Sciatic nerve (tissue), 2 donors: Measurements from ENCODE around the gene NPAS3. TPM values are rescaled to one million over a fixed set of nuclear protein-coding genes. Genes with fewer than 3 reads are reported as not detected.
A peak's percentile ranks its signal among the peaks of the same experiment; 100 is the strongest.

Experiments used
- ATAC-seq: fragments of 200-7000 bp; cut with Tn5 transposase; one replicate; pipeline ENCODE4 v1.9.1; 2020; ENCODE audit warnings: mild to moderate bottlenecking, moderate library complexity
- DNase-seq: peaks from one replicate; pipeline ENCODE4 v3.0.0-alpha.2; 2020; ENCODE audit warnings: low spot score
- intact Hi-C: fragments of 100-400 bp; cut with DNase I; formaldehyde crosslinking; loops from one replicate; pipeline ENCODE4 v1.14.2; 2022
- total RNA-seq: library from RNA; stranded (reverse); fragmentation: NEBNext Ultra II Directional; extraction: Animal tissue kit (Norgen Biotek cat#: 25700); gene quantifications from one replicate; pipeline ENCODE4 v1.2.1, GENCODE V29; 2021
- donor health status: DM: no; HTN: no; CAD: no.
- donor health status: DM: no; HTN: no; CAD: no.

Gene NPAS3
- total RNA-seq, 1 donor from 2014 or later: 14.6 TPM

DNA sequence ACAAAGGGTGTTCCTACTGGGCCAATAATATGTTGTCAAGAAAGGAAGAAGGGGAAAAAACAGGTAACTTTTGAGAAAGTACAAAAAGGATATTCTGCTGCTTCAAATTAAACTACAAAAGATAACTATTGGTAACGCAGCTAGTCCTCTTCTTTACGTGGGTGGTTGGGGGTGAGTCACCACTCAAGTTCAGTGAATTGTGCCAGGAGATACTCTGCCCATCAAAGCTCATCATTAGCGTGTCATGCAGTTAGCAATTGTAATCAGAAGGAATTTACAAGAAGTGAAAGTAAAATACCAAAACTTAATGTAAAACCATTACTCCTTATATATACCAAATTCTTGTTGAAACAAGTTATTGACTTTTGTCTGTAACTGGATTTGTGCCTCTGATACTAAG, 342.0 kb downstream of the NPAS3 start:
- intact Hi-C loops: no loop called here
- ATAC-seq (no peak), DNase-seq (no peak)

DNA sequence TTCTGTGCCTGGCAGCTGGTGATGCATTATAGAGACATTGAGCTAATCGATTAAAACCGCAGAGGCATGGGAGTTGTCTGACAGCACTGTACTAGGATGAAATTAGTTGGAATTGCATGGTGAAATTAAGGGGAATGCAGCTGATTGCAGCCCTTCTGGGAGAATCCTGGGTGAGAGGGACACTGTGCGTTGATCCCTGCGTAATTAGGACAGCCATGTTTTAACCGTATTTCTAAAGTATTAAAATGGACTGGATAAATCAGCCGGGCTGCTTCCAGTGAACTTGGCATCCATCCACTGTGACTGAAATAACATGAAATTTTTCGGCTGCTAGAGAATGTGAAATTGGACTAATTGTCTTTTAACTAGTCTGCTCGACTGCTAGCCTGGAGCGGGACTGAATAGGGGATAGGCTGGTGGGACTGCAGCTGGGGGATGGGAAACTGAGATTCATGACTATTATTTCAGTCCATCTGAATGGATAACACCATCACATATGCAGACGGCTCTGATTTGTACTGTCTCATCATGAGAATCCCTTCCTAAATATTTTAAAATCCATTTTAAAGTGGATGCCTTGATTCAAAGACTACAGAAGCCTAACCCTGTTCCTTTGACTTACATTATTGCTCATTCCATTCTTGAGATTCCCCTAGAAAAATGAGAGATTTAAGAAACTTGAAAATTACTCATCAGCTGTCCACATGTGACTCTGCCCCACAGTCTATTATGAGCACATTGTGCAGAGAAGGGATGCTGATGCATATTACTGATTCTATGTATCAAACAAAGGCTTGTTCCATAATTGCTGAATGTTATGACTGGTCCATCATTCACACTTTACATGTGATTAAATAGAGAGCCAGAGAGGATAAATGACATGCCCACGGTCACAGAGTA, 343.9 kb downstream of the NPAS3 start:
- intact Hi-C loops: no loop called here
- no peak for ATAC-seq
- DNase-seq: no peak

DNA sequence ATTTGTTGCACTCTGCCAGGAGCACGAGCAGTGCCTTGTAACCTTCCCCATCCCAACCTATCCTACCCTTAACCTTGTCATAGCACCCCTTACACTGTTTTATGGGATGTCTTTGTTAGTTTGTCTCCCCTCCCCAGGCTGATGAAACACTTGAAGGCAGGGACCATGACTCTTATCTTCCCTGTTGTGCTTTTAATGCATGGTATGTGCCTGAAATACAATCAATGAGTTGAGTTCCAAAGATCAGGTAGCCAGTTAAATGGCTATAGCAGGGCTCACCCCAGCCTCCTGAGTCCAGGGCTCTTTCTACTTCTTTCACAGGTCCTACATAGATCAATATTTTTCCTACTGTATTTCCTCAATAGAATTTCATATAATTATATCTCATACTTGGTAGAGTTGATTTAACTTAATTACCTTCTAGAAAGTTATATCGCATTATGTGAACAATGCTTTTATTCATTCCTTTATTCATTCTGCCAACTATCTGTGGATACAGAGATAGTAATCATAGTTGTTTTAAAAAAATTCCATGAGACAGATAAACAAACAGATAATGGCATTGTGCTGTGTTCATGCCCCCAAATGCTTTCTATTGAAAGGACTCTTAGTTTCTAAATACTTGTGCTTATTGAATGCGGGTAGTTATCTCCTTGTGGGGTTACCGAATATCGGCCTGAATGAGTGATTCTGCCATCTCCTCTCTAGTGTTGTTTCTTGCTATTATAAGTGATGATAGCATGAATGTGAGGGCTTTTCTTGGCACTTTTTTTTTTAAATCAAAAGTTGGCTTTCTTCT, 347.4 kb downstream of the NPAS3 start:
- ATAC-seq (no peak), DNase-seq (no peak)
- intact Hi-C loops: no loop called here

DNA sequence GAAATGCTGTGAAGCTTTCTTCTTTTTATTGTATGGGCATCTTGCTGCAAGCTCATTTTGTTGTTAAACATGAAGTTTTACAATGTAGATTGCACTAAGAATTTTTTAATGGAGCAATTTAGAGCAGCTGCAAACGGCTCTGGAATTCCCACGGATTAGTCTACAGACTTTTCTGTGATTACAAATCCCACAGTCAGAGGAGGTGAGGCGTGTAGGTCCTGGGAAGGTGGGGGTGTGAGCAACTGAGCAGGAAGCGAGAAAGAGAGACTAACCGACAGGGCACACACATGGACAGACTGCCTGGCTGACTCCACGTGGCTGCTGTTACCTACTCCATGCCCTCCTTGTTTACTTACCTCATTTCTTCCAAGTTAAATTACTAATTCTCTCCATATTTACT, 348.5 kb downstream of the NPAS3 start:
- no peak for ATAC-seq
- DNase-seq: no peak
- intact Hi-C loops: no loop called here

DNA sequence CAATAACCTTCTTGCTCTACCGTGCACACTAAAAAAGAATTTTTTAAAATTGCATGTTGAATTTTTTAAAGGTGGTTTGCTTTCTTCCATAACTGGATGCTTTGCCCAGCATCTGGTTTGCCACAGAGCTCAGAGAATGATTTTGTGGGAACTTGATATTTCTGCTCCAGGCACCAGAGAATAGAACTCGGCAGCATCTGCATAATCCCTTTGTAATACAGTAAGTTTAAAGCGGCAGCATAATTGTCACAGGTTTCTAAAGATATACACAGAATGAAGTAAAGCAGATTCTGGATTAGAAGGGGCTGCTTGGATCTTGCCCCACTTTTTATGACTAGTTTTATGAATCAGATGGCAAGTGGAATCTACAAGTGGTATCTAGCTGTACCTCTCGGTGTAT, 352.0 kb downstream of the NPAS3 start:
- ATAC-seq: no peak
- DNase-seq: no peak
- intact Hi-C loops: no loop called here

DNA sequence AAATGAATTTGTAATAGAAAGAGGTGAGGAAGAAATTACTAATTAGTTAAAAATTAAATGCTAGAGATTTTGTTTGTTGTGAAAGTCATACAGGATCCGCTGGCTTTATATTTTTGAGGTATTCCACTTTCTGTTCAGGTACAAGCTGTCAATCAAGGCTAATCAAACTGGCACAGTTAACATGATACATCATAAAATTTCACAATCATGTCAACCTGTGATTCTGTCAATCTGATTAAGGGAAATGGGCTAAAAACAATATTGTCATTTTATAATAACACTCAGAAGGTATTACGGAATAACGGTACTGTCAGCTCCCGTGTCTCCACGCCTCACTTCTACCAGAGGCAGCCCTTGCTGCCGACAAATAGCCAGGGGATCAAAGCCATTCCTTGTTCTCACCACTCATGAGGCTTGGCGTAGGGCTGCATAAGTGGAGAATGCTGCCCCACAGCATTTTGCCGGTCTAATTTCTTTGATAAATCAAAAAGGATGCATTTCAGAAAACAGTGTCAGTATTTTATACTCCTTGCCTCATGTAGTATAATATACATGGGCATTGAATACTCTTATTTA, 352.9 kb downstream of the NPAS3 start:
- intact Hi-C loops: no loop called here
- DNase-seq (no peak), ATAC-seq (no peak)

DNA sequence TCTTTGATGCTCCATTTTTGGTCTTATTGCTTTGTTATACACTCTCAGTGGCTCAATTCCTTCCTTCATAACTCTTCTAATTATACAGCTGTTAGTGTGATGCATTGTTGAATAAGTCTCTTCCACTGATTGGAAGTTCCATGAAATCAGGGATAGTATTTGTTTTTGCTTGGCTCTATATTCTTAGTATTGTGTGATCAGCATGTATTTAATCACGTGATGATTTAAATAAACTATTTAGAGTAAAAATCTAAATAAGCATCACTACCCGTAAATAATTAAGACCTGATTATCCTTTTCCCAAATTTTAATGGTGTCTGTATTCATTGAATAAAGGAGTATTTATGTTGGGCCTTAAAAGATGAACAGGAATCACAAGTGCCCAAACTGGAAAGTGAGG, 355.7 kb downstream of the NPAS3 start:
- DNase-seq (no peak), ATAC-seq (no peak)

DNA sequence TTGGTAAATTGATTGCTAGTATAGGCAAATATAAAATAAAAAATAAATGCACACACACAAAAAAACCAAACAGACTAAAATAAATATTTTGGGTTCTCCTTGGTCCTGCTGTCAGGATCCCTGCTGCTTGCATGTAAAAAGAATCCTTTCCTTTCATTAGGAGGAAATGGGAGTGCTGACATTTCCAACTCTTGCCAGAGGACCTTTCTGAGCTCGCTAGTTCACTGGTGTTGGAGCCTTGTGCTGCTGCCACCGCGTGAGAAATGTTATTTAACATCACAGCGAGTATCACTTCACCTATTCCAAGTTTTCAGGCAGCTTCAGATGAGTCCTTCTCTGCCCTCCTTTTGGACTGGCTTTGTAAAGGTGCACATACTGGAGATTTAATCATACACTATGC, 358.9 kb downstream of the NPAS3 start:
- DNase-seq (no peak), ATAC-seq (no peak)
- intact Hi-C loops: no loop called here

More for the DNA sequence above, 355.7 kb downstream of the NPAS3 start:
- intact Hi-C loops: no loop called here

DNA sequence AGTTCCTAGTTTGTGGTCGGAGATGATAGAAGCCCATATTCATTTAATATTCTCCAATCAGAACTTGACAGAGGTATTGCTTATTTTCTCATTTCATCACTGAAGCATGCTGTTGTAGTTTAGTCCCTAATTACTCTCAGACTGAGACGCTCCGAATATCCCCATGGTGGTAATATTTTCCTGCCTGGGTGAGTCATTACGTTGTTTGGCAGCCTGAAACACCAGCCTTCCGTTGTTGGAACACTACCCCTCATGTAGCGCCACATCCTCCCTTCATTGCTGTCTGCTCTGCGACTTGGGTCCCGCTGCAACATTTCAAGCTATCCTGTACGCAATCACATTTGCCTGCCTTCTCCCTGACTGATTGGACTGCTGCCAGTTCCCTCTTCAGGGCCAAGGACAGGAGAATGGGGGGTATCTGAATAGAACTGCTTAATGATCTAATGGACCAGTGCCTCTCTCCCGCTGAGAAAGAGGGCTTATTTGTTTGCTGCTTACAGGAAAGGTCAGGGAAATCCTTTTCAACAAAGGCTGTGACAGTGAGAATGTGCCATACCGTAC, 369.1 kb downstream of the NPAS3 start:
- DNase-seq (peak; percentile 59), ATAC-seq (peak; percentile 92)
- intact Hi-C loops: no loop called here

DNA sequence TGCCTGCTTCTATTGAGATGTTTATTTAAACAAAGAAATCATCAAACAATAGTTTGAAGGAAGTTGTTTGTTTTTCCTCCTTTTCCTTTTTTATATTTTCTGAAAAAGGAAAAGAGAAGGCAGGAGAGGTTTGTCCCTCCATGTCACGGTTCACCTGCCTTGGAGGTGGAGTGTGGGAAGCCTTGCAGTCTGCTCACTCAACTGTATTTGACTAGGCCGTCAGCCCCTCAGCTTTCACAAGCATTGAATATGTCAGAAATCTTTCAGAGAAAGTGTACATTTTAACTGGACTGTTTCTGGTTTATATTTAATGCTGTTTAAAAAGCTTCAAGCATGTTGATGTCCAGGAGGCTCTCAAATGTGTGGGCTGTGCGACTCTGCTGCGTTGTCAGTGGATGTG, 370.4 kb downstream of the NPAS3 start:
- no peak for DNase-seq
- ATAC-seq: no peak
- intact Hi-C loops: no loop called here

DNA sequence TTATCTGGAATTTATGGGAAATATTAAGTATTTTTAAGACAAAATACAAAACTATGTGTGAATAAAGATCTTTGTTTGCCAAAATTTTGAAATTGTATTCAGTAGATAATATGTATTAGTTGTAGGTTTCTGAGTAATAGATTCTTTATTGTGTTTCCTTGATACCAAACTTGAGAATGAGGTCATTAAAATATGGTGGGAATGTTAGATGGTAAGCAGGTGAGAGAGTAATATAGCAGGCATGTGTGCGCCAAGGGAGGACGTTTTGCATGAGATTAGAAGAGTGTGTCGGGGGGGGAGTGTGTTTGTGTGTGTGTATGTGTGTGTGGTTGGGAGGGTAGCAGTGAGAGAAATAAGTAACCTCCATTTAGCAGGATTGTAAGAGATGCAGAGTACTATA, 376.5 kb downstream of the NPAS3 start:
- DNase-seq (no peak), ATAC-seq (no peak)
- intact Hi-C loops: no loop called here

DNA sequence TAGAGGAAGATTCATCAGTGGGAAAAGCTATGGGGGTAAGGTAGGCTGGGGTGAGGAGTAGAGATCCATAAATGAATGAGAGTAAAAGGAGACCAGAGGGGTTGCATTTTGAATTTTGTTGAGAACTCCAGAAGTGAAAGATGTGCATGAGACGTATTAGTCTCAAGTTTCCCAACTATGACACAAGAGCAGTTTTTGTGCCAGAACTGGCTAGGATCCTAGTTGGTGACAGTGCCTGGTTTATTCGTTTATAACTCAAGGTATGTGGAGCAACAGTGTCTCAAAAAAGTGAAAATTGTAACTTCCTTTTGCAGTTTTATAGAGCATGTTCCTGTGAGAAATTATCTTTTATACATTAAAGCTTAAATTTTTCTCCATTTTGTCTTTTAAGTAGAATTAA, 377.0 kb downstream of the NPAS3 start:
- ATAC-seq (no peak), DNase-seq (no peak)
- intact Hi-C loops: no loop called here

DNA sequence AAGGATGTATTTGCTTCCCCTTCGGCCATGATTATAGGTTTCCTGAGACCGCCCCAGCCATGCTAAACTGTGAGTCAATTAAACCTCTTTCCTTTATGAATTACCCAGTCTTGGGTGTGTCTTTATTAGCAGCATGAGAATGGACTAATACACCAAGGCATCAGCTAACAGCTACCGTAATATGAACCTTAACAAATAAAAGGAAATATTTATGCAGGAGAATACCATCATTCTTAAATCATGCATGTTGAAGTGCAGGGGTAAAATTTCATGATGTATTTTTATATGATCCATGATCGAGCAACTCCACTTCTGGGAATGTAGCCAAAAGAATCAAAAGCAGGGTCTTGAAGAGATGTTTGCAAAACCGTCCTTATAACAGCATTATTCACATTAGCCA, 379.0 kb downstream of the NPAS3 start:
- DNase-seq (no peak), ATAC-seq (no peak)
- intact Hi-C loops: no loop called here

DNA sequence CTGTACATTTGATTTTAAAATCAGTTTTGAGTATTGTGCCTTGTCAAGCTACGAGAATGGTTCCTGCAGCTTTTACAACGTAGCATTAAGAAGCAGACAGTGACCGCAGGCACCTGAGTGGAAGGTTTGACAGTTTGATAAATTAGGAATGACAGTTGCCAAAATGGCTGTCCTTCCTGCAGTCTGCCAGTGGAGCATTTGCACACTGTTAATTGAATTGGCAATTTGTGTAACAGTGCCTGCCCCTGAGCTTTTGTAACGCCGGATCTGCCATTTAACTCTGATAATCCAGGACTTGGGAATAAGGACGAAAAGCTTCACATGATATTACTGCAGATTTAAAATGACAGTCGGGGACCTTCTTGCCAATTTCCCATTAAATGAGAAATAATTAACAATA, 385.3 kb downstream of the NPAS3 start:
- intact Hi-C loops: no loop called here
- ATAC-seq (no peak), DNase-seq (no peak)

DNA sequence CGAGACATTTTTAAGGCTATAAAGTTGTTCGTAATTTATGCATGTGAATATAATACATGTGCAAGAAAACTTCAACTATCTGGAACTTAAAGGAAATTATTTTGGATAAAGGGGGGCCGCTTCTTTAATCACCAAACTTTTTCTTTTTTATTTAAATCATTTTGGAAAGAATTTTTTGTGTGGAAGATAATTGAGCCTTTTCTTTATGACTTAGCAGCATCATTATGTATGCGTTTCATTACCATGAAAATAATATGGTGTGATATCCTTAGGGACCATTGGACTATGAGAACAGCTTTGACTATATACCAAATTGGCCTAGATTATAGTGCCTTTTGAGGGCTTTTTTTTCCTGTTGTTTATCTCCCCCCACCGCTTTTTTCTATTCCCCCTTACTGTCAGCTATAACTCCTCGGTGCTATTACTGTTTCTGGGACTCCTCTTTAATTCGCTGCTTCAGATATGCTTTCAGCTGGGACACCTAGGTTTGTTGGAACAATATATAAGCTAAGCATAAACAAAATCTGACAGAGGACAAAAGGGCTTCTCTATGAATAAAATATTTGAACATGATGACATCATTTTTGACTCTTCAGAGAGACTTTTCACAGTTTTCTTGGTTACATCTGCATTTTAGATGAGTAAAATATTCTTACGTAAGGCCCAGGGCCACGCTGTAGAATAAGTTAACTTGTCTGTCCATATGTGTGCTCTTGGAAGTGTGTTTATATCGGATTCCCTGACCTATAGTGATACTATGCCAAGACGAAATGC, 392.7 kb downstream of the NPAS3 start:
- DNase-seq (no peak), ATAC-seq (no peak)
- intact Hi-C loops: no loop called here

DNA sequence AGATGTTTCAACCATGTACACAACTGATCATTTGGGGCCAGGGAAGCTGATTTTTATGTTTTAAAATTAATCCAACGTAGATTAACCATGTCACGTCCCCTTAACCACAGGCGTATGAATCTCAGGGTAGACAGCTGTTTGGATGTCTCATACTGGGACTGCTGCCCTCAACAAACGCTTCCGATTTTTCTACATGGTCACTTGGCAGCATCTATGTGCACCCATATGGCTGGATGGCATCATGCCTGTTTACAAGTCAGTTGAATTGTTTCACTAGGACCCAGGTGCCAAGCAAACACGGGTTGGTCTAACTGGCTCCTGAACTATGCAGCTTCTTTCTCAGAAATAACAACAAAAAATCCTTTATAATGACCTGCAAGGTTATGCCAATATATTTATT, 393.8 kb downstream of the NPAS3 start:
- no peak for DNase-seq
- ATAC-seq: no peak

DNA sequence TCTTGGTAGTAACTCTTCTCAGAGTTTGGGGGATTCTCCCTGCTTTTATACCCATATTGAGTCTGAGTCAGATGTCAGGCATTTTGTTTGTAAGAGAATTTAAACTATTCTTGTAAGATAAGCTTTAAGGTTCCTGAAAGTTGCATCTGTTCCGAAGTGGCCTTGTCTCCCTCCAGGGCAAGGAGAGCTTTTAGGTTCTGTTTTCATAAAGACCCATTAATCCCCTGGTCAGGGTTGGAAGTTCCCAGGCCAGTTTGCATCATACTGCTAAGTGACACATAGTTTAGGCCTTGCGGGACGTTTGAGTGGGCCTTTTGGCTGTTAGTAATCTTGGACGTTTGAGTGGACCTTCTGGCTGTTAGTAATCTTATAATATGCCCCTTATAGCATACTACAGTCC, 396.7 kb downstream of the NPAS3 start:
- no peak for DNase-seq
- no peak for ATAC-seq
- intact Hi-C loops: no loop called here

More for the DNA sequence above, 393.8 kb downstream of the NPAS3 start:
- intact Hi-C loops: no loop called here

DNA sequence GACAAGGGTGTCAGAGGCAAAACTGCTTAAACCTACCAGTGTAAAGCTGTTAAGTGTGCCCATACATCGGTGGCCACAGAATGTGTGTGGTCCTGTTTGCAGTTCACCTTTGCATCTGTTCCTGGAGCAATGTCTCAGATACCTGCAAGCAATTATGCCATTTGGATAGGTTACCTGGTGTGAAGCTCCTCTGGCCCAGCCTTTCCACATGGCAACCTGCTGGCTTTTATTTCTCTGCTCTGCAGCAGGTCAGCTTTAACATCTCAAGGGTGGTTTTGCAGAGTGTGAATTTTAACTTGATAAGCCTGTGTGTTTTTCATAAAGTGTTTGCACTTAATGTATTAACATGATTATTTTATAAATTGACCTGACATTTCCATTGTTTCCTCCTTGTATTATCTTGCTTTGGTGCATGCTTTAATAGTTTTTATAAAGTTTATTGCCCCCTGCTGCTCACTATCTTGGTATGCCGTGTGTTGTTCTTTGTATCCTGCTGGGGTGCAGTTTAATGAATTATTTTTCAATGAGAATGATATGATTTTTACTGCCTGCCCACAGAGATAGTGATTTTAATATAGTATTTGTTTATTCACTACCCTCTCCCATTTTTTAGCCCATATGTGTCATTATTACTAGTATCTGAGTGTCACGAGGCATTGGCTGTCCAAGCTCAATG, 403.8 kb downstream of the NPAS3 start:
- ATAC-seq: no peak
- intact Hi-C loops: no loop called here
- no peak for DNase-seq
